HG03520 (cell line): ENCODE measurements around the gene PSTK.

Experiments
- ATAC-seq: cut with Tn5 transposase; IDR thresholded peaks from one replicate; pipeline ENCODE4 v1.9.1; 2021; ENCODE audit warnings: mild to moderate bottlenecking, moderate library complexity; ENCODE audit not compliant: unreplicated experiment

The PSTK gene

DNA sequence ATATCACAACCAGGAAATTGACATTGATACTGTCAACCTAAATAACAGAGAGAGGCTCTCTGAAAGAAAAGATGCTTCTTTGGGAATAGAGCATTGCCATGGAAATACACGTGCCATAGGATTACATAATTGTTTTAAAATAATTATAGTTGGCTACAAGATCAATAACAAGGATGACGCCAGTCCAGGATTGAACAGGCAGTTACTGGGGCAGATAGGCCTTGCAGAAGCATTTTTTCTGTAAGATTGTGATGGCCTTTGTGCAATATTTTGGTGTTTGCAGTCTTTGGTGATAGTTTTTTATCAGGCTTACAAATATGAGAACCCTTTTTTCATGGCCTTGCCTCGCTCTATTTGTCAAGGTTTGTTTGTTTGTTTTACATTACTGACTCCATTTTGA is 39.1 kb downstream of the PSTK start:
- ATAC-seq = no peak

DNA sequence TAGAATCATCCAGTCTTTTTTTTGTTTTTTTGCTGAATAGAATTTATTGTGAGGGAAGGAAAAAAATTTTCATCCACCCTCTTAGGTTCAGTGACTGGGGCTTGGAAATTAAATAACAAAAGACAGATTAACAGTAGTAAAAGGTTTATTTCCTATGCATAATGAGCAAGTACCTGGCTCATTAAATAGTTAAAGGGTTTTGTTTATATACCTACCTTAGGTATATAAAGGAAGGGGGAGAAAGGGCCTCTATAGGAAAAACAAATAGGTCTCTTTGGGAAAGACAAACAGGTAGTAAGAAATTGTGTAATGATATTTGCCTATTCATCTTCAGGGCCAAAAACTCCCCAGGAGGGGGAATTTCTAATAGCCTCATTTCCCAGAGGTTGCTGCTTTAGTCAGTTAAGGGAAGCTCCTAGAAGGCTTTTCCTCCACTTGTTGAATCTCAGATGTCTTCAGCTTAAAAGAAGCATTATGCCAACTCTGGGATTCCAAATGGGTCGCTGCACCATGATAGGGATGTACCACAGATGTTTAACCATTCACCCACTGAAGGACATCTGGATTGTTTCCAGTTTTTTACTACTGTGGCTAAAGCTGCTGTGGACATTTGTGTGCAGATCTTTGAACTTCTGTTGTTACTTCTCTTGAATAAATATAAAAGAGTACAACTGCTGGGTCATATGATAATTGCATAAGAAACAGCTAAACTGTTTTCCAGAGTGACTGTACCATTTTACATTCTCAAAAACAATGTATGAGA is 39.9 kb downstream of the PSTK start:
- no peak for ATAC-seq

- no peak for ATAC-seq
These were observed 41.3 kb downstream of the PSTK start for GRCh38 chr10:123021517-123021916.

DNA sequence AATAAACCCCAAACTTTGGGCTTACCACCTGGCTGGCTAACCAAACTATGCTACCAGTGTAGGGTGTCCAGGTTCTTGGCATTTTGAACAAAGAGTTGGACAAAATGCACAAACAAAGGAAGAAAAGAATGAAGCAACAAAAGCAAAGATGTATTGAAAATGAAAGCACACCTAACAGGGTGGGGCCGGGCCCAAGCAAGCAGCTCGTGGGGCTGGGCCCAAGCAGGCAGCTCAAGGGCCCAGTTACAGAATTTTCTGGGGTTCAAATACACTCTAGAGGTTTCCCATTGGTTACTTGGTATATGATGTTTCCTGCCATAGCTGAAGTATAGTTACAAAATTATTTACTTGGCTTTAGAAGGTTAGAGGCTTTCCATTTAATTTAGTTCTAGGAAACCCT is 44.3 kb downstream of the PSTK start:
- ATAC-seq = no peak

GRCh38 chr10:123026302-123026701 is 46.1 kb downstream of the PSTK start:
- no peak for ATAC-seq

DNA sequence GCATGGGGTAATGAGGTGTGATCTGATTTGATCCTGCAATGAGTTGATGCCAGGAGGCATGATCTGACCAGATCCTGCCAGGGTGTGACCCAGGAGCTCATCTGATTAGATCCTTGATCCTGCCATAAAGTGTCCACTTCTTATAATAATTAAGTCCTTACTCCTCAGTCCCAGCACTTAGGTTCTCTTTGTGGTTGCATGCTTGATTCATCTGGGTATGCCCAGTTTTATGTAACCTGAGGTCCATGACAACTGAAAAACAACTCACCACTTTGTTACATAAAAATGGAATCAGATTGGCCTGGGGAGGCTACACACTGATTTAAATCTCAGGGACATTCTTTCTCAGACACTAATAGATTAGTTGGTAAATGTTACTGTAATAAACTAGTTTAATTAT is 47.7 kb downstream of the PSTK start:
- no peak for ATAC-seq

GRCh38 chr10:123031124-123031523 is 50.9 kb downstream of the PSTK start:
- ATAC-seq = no peak

DNA sequence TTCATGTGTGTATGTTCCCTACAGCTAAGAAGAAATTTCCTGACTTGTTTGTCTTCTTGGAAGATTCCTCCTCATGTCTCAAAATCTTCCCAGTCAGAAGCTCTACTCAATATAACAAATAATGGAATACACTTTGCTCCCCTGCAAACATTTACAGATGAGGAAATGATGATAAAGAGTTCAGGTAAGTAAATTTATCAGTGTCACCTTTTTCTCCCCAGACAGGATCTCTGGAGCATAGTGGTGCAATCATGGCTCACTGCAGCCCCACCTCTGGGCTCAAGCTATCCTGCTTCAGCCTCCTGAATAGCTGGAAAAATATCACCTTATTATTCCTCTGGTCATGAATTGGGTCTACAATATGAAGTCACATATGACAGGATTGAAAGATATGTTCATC is 54.1 kb downstream of the PSTK start:
- ATAC-seq = no peak

- ATAC-seq = no peak
These were observed 55.4 kb downstream of the PSTK start for GRCh38 chr10:123035467-123036086.

DNA sequence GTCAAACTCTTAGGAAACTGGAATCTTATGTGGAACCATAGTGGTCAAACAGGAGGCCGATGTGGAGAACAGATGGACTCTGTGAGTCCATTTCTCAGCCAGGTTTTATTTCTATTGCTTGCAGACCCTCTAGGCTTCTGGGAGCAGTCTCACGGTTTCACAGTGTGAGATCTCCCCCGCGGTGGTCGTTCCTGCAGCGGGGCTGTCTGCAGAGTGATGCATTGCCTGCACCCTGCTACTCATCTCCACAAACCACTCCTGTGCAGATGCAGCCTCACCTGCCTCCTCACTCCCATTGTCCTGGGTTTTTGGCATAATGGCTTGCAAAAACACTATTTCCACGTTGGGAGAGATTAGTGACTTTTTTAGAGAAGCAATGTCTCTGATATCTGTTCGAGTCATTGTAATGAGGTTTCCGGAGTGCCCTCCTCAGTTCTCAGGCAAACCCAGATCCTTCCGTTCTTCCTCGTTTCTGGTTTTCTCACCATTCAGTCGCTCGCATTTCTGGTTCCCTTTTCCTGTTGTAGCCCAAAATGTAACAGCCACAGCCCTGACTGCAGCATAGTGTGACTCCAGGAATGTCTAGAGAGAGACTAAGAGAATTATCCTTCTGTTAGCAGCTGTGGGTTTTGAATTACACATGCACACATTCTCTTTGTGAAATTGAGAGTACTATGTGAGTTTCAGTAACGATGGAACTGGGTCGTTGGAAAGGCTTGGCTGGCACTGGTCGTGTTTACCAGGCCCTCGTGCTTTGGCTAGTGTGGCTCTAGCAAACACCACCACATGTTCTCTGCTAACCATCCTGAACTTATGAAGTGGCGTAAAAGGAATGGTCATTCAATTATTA is 58.8 kb downstream of the PSTK start:
- ATAC-seq = no peak

- no peak for ATAC-seq
These were observed 59.4 kb downstream of the PSTK start for GRCh38 chr10:123039632-123039930.
